Measurements from ENCODE around the gene FOXL2NB.

The FOXL2NB gene

GRCh38 chr3:138933981-138934691 lies 12.9 kb upstream of the FOXL2NB start:
- no peak overlapping the region for H3K27ac ChIP-seq
- TF ChIP-seq CTCF (IDR thresholded peaks at IDR 0.05) (no peak), ZFX (IDR thresholded peaks at IDR 0.05; ENCODE audit: borderline replicate concordance) (no peak)

- TF ChIP-seq ZFX (IDR thresholded peaks at IDR 0.05; ENCODE audit: borderline replicate concordance), result no peak
- TF ChIP-seq CTCF (IDR thresholded peaks at IDR 0.05), result no peak
- no peak overlapping the region for H3K27ac ChIP-seq
Measured at GRCh38 chr3:138935505-138935862, 11.5 kb upstream of the FOXL2NB start.

GRCh38 chr3:138935863-138936740 lies 10.9 kb upstream of the FOXL2NB start:
- no peak overlapping the region for H3K27ac ChIP-seq
- TF ChIP-seq CTCF (IDR thresholded peaks at IDR 0.05), result peak; percentile 92
- TF ChIP-seq ZFX (IDR thresholded peaks at IDR 0.05; ENCODE audit: borderline replicate concordance), result no peak

GRCh38 chr3:138936741-138937689 lies 10.0 kb upstream of the FOXL2NB start:
- no peak for TF ChIP-seq ZFX (IDR thresholded peaks at IDR 0.05; ENCODE audit: borderline replicate concordance)
- no peak for TF ChIP-seq CTCF (IDR thresholded peaks at IDR 0.05)

GRCh38 chr3:138937690-138938055 lies 9.3 kb upstream of the FOXL2NB start:
- no peak overlapping the region for H3K27ac ChIP-seq
- TF ChIP-seq CTCF (IDR thresholded peaks at IDR 0.05) (no peak), ZFX (IDR thresholded peaks at IDR 0.05; ENCODE audit: borderline replicate concordance) (no peak)

More at GRCh38 chr3:138936741-138937689, 10.0 kb upstream of the FOXL2NB start:
- no peak overlapping the region for H3K27ac ChIP-seq

GRCh38 chr3:138938056-138938876 lies 8.8 kb upstream of the FOXL2NB start:
- no peak for TF ChIP-seq CTCF (IDR thresholded peaks at IDR 0.05)
- no peak for TF ChIP-seq ZFX (IDR thresholded peaks at IDR 0.05; ENCODE audit: borderline replicate concordance)
- H3K27ac ChIP-seq, result no peak overlapping the region

Data from 22Rv1 (cell line).